Hematopoietic multipotent progenitor cell (in vitro differentiated cells): ENCODE data around the gene HRNR. TPM values are rescaled to one million over a fixed set of nuclear protein-coding genes. Genes with fewer than 3 reads are reported as not detected.

ENCODE experiments used
- total RNA-seq: library from RNA; depleted of rRNA; stranded (reverse); fragments of >200 nt; gene quantifications from one replicate; pipeline ENCODE4 v1.2.3, GENCODE V29; 2012

Gene HRNR
- total RNA-seq, 1 donor = under 0.01 TPM

Other genes starting within 250 kb of the HRNR start
- gene S100A10, start 230.3 kb downstream of the HRNR start, total RNA-seq = 12.1 TPM
- gene S100A11, start 187.2 kb downstream of the HRNR start, total RNA-seq = 34.7 TPM
- not detected for gene TCHHL1, start 135.1 kb downstream of the HRNR start, total RNA-seq
- gene TCHH, start 108.7 kb downstream of the HRNR start, total RNA-seq = under 0.01 TPM
- not detected for gene RPTN, start 65.0 kb downstream of the HRNR start, total RNA-seq
- under 0.01 TPM for gene FLG, start 101.0 kb upstream of the HRNR start, total RNA-seq
- under 0.01 TPM for gene FLG2, start 135.8 kb upstream of the HRNR start, total RNA-seq
- gene CRNN, start 190.1 kb upstream of the HRNR start, total RNA-seq = not detected